OCI-LY3 (cell line): ENCODE results near the gene TANC1.

Experiments used
- CTCF ChIP-seq: fragments of 200-600, 300-600 bp; sonication (generic); IDR thresholded peaks from 2 replicates; pipeline ENCODE4 v1.5.1; 2014; ENCODE audit warnings: antibody characterized with exemption, low read length, low read depth
- EZH2phosphoT487 ChIP-seq: fragments of 200-600 bp; shearing (Covaris generic); IDR thresholded peaks from 2 replicates; pipeline ENCODE4 v1.6.1; 2018; ENCODE audit warnings: antibody characterized with exemption, mixed run types, low read depth

DNA sequence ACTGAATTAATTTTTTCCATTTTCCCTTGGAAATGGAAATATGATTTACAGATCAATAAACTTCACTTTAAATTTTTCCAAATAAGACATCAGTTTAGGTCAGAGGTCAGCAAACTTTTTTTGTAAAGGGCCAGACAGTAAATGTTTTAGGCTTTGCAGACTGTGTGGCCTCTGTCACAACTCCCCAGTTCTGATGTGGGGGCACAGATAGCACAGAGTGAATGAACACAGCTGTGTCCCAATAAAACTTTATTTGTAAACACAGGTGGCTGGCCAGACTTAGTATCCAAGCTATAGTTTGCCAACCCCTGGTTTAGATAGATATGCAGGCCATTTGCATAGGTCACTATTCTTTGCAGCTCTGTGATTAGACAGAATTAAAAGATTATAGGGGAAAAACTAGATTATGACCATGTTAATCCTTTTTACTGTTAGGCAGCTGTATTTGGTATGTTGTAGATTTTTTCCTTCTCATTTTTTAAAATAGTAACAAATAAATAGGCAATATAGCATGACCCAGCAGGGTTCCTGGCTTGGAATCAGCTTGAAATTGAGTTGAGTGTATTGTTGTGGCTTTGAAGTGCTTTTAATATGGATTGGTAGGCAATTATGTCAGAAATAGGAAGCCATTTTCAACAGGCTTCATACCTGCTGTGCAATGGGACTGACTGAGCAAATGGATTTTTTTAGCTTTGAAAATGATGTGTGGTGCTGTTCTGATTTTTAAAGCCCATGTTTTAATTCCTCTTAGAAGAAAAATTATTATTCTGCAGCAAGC lies 258.4 kb downstream of the TANC1 start:
- TF ChIP-seq CTCF (no peak), EZH2phosphoT487 (no peak)
